CD14-positive monocyte (primary cell): Measurements from ENCODE around the gene RARRES1. TPM values are rescaled to one million over a fixed set of nuclear protein-coding genes. Genes with fewer than 3 reads are reported as not detected.

Experiments
- DNase-seq, 3 donors: peaks; one replicate each; pipeline ENCODE4 v3.0.0-alpha.2; 2011 to 2022
- H2AFZ ChIP-seq: 2 replicates; pipeline ENCODE4 v1.6.0; 2012; ENCODE audit warnings: mild to moderate bottlenecking, low read depth, low read length, inconsistent platforms; ENCODE audit not compliant: insufficient read depth, poor library complexity, severe bottlenecking
- H3K27ac ChIP-seq, 2 donors: 1 replicate in 1 of 2; 2 replicates in 1 of 2; pipeline ENCODE4 v1.5.1; 2012 to 2013; ENCODE audit warnings: low read length in 2 of 2, control low read depth in 1 of 2, inconsistent platforms in 1 of 2, low read depth in 1 of 2, mild to moderate bottlenecking in 1 of 2
- H3K27me3 ChIP-seq, 2 donors: one replicate each; pipeline versions ENCODE4 v1.6.0 to v1.6.1; 2011 to 2013; ENCODE audit warnings: low read length in 2 of 2; ENCODE audit not compliant: control insufficient read depth in 2 of 2, insufficient read depth in 2 of 2
- H3K36me3 ChIP-seq, 2 donors: replicated peaks in 1 of 2; 1 replicate in 1 of 2; 2 replicates in 1 of 2; pipeline versions ENCODE4 v1.5.1 to v1.6.1; 2012 to 2013; ENCODE audit warnings: low read length in 2 of 2, control low read depth in 1 of 2, inconsistent platforms in 1 of 2, mild to moderate bottlenecking in 1 of 2; ENCODE audit not compliant: insufficient read depth in 2 of 2, control insufficient read depth in 1 of 2
- H3K4me1 ChIP-seq, 2 donors: 1 replicate in 1 of 2; 2 replicates in 1 of 2; pipeline versions ENCODE4 v1.5.1 to v1.6.1; 2012 to 2013; ENCODE audit warnings: low read length in 2 of 2, control low read depth in 1 of 2, inconsistent platforms in 1 of 2, mild to moderate bottlenecking in 1 of 2, moderate library complexity in 1 of 2; ENCODE audit not compliant: insufficient read depth in 2 of 2, control insufficient read depth in 1 of 2
- H3K4me2 ChIP-seq: replicated peaks from 2 replicates; pipeline ENCODE3; 2012; ENCODE audit warnings: low read length, moderate library complexity, mild to moderate bottlenecking; ENCODE audit not compliant: poor library complexity, severe bottlenecking; ENCODE audit errors: extremely low read depth
- H3K4me3 ChIP-seq, 3 experiments: fragments of 200-600 bp in 1 of 3; sonication (generic) in 1 of 3; replicated peaks in 1 of 3; 1 replicate in 2 of 3; 2 replicates in 1 of 3; pipeline ENCODE4 v1.5.1; 2011 to 2013; ENCODE audit warnings: low read length in 3 of 3, mild to moderate bottlenecking in 3 of 3, control low read depth in 2 of 3, low read depth in 2 of 3, inconsistent platforms in 1 of 3, moderate library complexity in 1 of 3
- H3K79me2 ChIP-seq: 2 replicates; pipeline ENCODE4 v1.6.0; 2012; ENCODE audit warnings: mild to moderate bottlenecking, control low read depth, inconsistent platforms, low read length, moderate library complexity; ENCODE audit not compliant: insufficient read depth
- H3K9ac ChIP-seq: 2 replicates; pipeline ENCODE4 v1.6.0; 2017; ENCODE audit warnings: low read length, mild to moderate bottlenecking; ENCODE audit not compliant: insufficient read depth, poor library complexity, severe bottlenecking
- H3K9me3 ChIP-seq, 2 donors: replicated peaks in 1 of 2; 1 replicate in 1 of 2; 2 replicates in 1 of 2; pipeline versions ENCODE4 v1.5.1 to v1.6.1; 2012 to 2013; ENCODE audit warnings: low read length in 2 of 2, control low read depth in 1 of 2; ENCODE audit not compliant: control insufficient read depth in 1 of 2, insufficient read depth in 1 of 2
- H4K20me1 ChIP-seq: 2 replicates; pipeline ENCODE4 v1.6.0; 2012; ENCODE audit warnings: mild to moderate bottlenecking, low read length, control low read depth, moderate library complexity; ENCODE audit not compliant: insufficient read depth
- H3K27ac Mint-ChIP-seq, 7 donors: one replicate each; pipeline ENCODE4 v1.8.0; 2020; ENCODE audit warnings: mild to moderate bottlenecking in 7 of 7, mixed read lengths in 7 of 7, moderate library complexity in 6 of 7, inconsistent platforms in 2 of 7
- H3K27me3 Mint-ChIP-seq, 3 donors: one replicate each; pipeline ENCODE4 v1.8.0; 2021 to 2022; ENCODE audit warnings: low read depth in 3 of 3, mild to moderate bottlenecking in 3 of 3, mixed read lengths in 3 of 3, moderate library complexity in 3 of 3, inconsistent platforms in 1 of 3
- H3K36me3 Mint-ChIP-seq, 2 donors: one replicate each; pipeline ENCODE4 v1.8.0; 2020; ENCODE audit warnings: mixed read lengths in 2 of 2, inconsistent platforms in 1 of 2, mild to moderate bottlenecking in 1 of 2
- H3K4me1 Mint-ChIP-seq: one replicate; pipeline ENCODE4 v1.8.0; 2020; ENCODE audit warnings: mild to moderate bottlenecking, mixed read lengths
- H3K4me3 Mint-ChIP-seq, 2 donors: one replicate each; pipeline ENCODE4 v1.8.0; 2020; ENCODE audit warnings: mild to moderate bottlenecking in 2 of 2, mixed read lengths in 2 of 2, moderate library complexity in 1 of 2
- H3K9me3 Mint-ChIP-seq, 7 donors: one replicate each; pipeline ENCODE4 v1.8.0; 2020 to 2022; ENCODE audit warnings: mixed read lengths in 7 of 7, mild to moderate bottlenecking in 6 of 7, moderate library complexity in 6 of 7, inconsistent platforms in 2 of 7
- WGBS: methylation state at CpG from one replicate; pipeline ENCODE4 v1.1.5; 2013; ENCODE audit warnings: missing lambda C conversion rate; ENCODE audit not compliant: insufficient coverage; 5-methylcytosine and 5-hydroxymethylcytosine counted together
- intact Hi-C, 2 donors: fragments of 100-400 bp; cut with micrococcal nuclease; formaldehyde crosslinking; loops; one replicate each; pipeline versions ENCODE4 v1.15.0 to v1.15.1; 2023
- polyA plus RNA-seq, 3 donors: library from polyadenylated mRNA; depleted of rRNA in 1 of 3; unstranded in 2 of 3; stranded (reverse) in 1 of 3; fragments of 300-500 nt in 2 of 3; fragments of >200 nt in 1 of 3; fragmentation: Illumina TruSeq in 2 of 3; gene quantifications; 1 replicate in 2 of 3; 2 replicates in 1 of 3; pipeline ENCODE4 v1.2.3, GENCODE V29; 2012 to 2021
- TF ChIP-seq, protein P1 (sequence below): fragments of 200-600 bp; IDR thresholded peaks from one replicate; pipeline ENCODE4 v1.8.0; 2022; ENCODE audit warnings: antibody characterized with exemption, mild to moderate bottlenecking

Gene RARRES1
- polyA plus RNA-seq, 3 donors: not detected

DNA sequence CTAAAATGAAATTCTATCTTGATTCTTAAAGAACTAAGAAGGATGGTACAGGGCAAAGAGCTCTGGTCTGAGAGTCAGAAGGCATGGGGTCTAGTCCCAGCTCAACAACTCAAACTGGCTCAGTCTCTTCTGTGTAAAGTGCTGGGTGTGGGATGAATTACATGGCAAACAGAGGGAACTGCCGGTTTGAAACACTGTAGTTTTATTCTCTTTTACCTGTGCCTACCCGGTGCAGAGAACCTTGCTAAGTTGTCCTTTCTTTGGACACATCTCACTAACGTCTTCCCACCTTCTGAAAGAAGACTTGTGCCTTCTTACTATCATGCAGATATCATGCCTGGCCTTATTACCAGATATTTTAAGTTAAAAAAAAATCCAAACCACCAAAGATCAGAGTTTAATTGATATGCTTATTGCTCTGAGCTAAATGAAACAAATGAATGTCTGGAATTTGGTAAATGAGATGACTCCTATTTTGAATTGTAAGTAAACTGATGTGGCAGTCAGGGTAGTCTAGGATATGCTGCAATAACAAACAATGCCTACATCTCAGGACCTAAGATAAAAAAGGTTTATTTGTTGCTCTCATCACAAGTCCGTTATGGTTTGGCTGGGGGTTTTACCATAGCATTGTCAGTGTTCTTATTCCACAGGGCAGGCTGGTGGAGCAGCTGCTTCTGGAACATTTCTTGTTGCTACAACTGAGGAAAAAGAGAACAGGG, 12.5 kb upstream of the RARRES1 start:
- no peak overlapping the region for H3K27ac ChIP-seq

GRCh38 chr3:158743664-158744566, 11.7 kb upstream of the RARRES1 start:
- DNase-seq: no peak
- Histone ChIP-seq H3K4me2 (no peak overlapping the region), H3K9ac (no peak overlapping the region), H3K79me2 (no peaks in the 10 kb centered on the region), H3K27ac (no peak overlapping the region), H3K27me3 (no peaks in the 10 kb centered on the region), H3K36me3 (no peaks in the 10 kb centered on the region), H2AFZ (no peak overlapping the region), H4K20me1 (no peaks in the 10 kb centered on the region), H3K4me3 (no peak overlapping the region), H3K4me1 (peaks cover 23% of the 10 kb centered on the region in 2 donors), H3K9me3 (no peaks in the 10 kb centered on the region)
- intact Hi-C loops: no loop called here
- H3K4me1 Mint-ChIP-seq: peaks cover 29% of the 10 kb centered on the region
- 94% methylated on average over 3 of the region's 5 CpGs for WGBS
- TF ChIP-seq, protein P1, sequence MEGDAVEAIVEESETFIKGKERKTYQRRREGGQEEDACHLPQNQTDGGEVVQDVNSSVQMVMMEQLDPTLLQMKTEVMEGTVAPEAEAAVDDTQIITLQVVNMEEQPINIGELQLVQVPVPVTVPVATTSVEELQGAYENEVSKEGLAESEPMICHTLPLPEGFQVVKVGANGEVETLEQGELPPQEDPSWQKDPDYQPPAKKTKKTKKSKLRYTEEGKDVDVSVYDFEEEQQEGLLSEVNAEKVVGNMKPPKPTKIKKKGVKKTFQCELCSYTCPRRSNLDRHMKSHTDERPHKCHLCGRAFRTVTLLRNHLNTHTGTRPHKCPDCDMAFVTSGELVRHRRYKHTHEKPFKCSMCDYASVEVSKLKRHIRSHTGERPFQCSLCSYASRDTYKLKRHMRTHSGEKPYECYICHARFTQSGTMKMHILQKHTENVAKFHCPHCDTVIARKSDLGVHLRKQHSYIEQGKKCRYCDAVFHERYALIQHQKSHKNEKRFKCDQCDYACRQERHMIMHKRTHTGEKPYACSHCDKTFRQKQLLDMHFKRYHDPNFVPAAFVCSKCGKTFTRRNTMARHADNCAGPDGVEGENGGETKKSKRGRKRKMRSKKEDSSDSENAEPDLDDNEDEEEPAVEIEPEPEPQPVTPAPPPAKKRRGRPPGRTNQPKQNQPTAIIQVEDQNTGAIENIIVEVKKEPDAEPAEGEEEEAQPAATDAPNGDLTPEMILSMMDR: no peak
- H3K9me3 Mint-ChIP-seq: peaks cover 0 to 3% (median 0%) of the 10 kb centered on the region in 7 donors
- H3K27ac Mint-ChIP-seq: no peak overlapping the region
- H3K4me3 Mint-ChIP-seq: no peak overlapping the region
- H3K36me3 Mint-ChIP-seq: peaks cover 0 to 4% of the 10 kb centered on the region in 2 donors
- peaks cover 0 to 7% (median 2%) of the 10 kb centered on the region in 3 donors for H3K27me3 Mint-ChIP-seq

More for the DNA sequence above, 12.5 kb upstream of the RARRES1 start:
- H3K27me3 ChIP-seq: no peaks in the 10 kb centered on the region
- DNase-seq: no peak
- H3K27me3 Mint-ChIP-seq: peaks cover 0 to 6% (median under 1%) of the 10 kb centered on the region in 3 donors
- H3K27ac Mint-ChIP-seq: no peak overlapping the region
- H3K4me1 ChIP-seq: peaks cover 23% of the 10 kb centered on the region in 2 donors
- 100% methylated on average over 4 of the region's 4 CpGs for WGBS
- no peaks in the 10 kb centered on the region for H3K79me2 ChIP-seq
- TF ChIP-seq, protein P1: no peak
- no peaks in the 10 kb centered on the region for H3K9me3 ChIP-seq
- no peak overlapping the region for H2AFZ ChIP-seq
- H3K4me1 Mint-ChIP-seq: peaks cover 30% of the 10 kb centered on the region
- no peak overlapping the region for H3K4me2 ChIP-seq
- H3K9me3 Mint-ChIP-seq: no peaks in the 10 kb centered on the region
- H3K36me3 ChIP-seq: no peaks in the 10 kb centered on the region
- H3K9ac ChIP-seq: no peak overlapping the region
- peaks cover 0 to 8% of the 10 kb centered on the region in 2 donors for H3K36me3 Mint-ChIP-seq
- H3K4me3 Mint-ChIP-seq: no peak overlapping the region
- intact Hi-C loops: no loop called here
- no peak overlapping the region for H3K4me3 ChIP-seq
- no peaks in the 10 kb centered on the region for H4K20me1 ChIP-seq
